GM18498 (cell line): ENCODE measurements around the gene DNAH2.

Source experiments
- ATAC-seq: cut with Tn5 transposase; IDR thresholded peaks from one replicate; pipeline ENCODE4 v1.9.1; 2021; ENCODE audit warnings: mild to moderate bottlenecking, moderate library complexity; ENCODE audit not compliant: unreplicated experiment

DNAH2 gene

GRCh38 chr17:7849130-7849750 is 131.7 kb downstream of the DNAH2 start:
- ATAC-seq, result no peak

- ATAC-seq, result no peak
Observed at GRCh38 chr17:7849751-7850504, 132.4 kb downstream of the DNAH2 start.

GRCh38 chr17:7850701-7851437 is 133.3 kb downstream of the DNAH2 start:
- peak; percentile 2 for ATAC-seq

- ATAC-seq, result peak; percentile 74
Observed at GRCh38 chr17:7851438-7852261, 134.1 kb downstream of the DNAH2 start.

- ATAC-seq, result no peak
Observed at GRCh38 chr17:7852262-7852670, 134.7 kb downstream of the DNAH2 start.

- no peak for ATAC-seq
Observed at GRCh38 chr17:7852919-7853690, 135.6 kb downstream of the DNAH2 start.

GRCh38 chr17:7853691-7854038 is 136.1 kb downstream of the DNAH2 start:
- no peak for ATAC-seq

- ATAC-seq, result no peak
Observed at GRCh38 chr17:7854078-7854777, 136.7 kb downstream of the DNAH2 start.

- ATAC-seq, result no peak
Observed at GRCh38 chr17:7854851-7855659, 137.5 kb downstream of the DNAH2 start, which contains the start of gene TMEM88. TSS of gene TMEM88 (plus strand) at chr17:7855066. CDS start at chr17:7855075, 9 bp downstream.

- ATAC-seq, result no peak
Observed at GRCh38 chr17:7855660-7856010, 138.1 kb downstream of the DNAH2 start.

- ATAC-seq, result no peak
Observed at GRCh38 chr17:7856011-7856810, 138.7 kb downstream of the DNAH2 start.

GRCh38 chr17:7856811-7857712 is 139.5 kb downstream of the DNAH2 start, which contains the start of gene NAA38:
TSS of gene NAA38 (minus strand) at chr17:7857559. CDS start at chr17:7857463, 96 bp downstream.
- ATAC-seq, result peak; percentile 77

GRCh38 chr17:7857713-7858521 is 140.4 kb downstream of the DNAH2 start, which contains the start of gene CYB5D1:
TSS of gene CYB5D1 (plus strand) at chr17:7858003. CDS start at chr17:7858135, 132 bp downstream.
- ATAC-seq, result peak; percentile 46

GRCh38 chr17:7858522-7858810 is 140.9 kb downstream of the DNAH2 start:
- no peak for ATAC-seq

- ATAC-seq, result no peak
Observed at GRCh38 chr17:7859028-7859427, 141.5 kb downstream of the DNAH2 start.
